Measurements from ENCODE around the gene KRT33B.

The KRT33B gene

DNA sequence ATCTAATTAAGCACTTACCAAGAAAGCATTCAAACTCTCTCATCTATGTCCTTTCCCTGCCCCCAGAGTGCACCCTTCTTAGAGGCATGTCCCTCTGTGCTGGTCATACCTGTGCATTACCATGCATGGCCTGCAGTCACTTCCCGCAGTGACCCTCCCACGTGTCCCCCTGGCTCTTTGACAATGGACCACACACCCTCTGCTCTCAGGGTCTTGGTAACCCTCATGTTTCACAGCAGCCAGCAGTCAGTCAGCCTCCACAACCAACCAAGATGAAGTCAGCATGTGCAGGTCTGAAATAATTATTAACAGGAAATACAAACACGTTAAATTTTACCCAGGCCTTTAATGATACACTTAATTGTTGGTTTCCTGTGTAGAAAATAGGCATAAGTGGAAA lies 29.1 kb downstream of the KRT33B start:
- Histone ChIP-seq H3K27me3 (ENCODE audit: insufficient read depth, poor library complexity, severe bottlenecking) (no peaks in the 10 kb centered on the region), H3K27ac (ENCODE audit: poor library complexity, severe bottlenecking) (no peak overlapping the region), H3K4me3 (ENCODE audit: severe bottlenecking) (no peak overlapping the region), H3K9me3 (ENCODE audit: severe bottlenecking) (no peaks in the 10 kb centered on the region), H3K4me1 (ENCODE audit: insufficient read depth, poor library complexity, severe bottlenecking) (peaks cover 14% of the 10 kb centered on the region), H3K36me3 (ENCODE audit: low read depth) (no peaks in the 10 kb centered on the region)
- TF ChIP-seq, protein P1, sequence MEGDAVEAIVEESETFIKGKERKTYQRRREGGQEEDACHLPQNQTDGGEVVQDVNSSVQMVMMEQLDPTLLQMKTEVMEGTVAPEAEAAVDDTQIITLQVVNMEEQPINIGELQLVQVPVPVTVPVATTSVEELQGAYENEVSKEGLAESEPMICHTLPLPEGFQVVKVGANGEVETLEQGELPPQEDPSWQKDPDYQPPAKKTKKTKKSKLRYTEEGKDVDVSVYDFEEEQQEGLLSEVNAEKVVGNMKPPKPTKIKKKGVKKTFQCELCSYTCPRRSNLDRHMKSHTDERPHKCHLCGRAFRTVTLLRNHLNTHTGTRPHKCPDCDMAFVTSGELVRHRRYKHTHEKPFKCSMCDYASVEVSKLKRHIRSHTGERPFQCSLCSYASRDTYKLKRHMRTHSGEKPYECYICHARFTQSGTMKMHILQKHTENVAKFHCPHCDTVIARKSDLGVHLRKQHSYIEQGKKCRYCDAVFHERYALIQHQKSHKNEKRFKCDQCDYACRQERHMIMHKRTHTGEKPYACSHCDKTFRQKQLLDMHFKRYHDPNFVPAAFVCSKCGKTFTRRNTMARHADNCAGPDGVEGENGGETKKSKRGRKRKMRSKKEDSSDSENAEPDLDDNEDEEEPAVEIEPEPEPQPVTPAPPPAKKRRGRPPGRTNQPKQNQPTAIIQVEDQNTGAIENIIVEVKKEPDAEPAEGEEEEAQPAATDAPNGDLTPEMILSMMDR (IDR thresholded peaks at IDR 0.05; ENCODE audit: poor library complexity, severe bottlenecking): no peak
- ATAC-seq (ENCODE audit: low read depth): no peak
- DNase-seq (ENCODE audit: low spot score): no peak

DNA sequence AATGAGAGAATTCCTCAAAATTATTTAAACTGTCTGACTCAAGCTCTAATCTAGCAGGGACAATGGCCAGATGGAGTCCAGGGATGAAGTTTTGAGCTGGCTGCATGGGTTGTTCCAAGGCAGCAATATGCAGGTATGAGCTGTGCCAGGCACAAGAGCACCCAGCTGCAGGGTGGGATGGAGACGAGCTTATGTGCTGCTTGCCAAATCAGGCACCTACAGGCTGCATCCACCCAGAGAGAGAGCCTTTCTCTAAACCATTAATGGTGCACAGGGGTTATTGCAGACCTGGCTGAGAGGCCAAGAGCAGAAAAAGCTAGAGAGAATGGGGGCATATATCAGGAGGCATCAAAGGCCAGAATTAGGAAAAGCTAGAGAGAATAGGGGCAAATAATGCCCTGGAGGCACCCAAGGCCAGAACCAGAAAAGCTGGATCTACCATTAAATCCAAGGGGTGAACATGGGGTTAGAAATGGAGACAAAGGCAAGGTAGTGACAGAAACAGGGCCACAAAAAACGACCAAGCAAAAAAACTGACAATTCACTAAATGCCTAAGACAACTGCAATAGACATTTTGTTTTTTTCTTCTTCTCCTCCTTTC lies 29.9 kb downstream of the KRT33B start:
- TF ChIP-seq, protein P1 (IDR thresholded peaks at IDR 0.05; ENCODE audit: poor library complexity, severe bottlenecking): no peak
- H3K9me3 ChIP-seq (ENCODE audit: severe bottlenecking): no peaks in the 10 kb centered on the region
- no peak overlapping the region for H3K4me3 ChIP-seq (ENCODE audit: severe bottlenecking)
- H3K4me1 ChIP-seq (ENCODE audit: insufficient read depth, poor library complexity, severe bottlenecking): peaks cover 14% of the 10 kb centered on the region
- H3K27me3 ChIP-seq (ENCODE audit: insufficient read depth, poor library complexity, severe bottlenecking): no peaks in the 10 kb centered on the region
- no peak overlapping the region for H3K27ac ChIP-seq (ENCODE audit: poor library complexity, severe bottlenecking)
- H3K36me3 ChIP-seq (ENCODE audit: low read depth): no peaks in the 10 kb centered on the region
- ATAC-seq (ENCODE audit: low read depth): no peak
- DNase-seq (ENCODE audit: low spot score): no peak

DNA sequence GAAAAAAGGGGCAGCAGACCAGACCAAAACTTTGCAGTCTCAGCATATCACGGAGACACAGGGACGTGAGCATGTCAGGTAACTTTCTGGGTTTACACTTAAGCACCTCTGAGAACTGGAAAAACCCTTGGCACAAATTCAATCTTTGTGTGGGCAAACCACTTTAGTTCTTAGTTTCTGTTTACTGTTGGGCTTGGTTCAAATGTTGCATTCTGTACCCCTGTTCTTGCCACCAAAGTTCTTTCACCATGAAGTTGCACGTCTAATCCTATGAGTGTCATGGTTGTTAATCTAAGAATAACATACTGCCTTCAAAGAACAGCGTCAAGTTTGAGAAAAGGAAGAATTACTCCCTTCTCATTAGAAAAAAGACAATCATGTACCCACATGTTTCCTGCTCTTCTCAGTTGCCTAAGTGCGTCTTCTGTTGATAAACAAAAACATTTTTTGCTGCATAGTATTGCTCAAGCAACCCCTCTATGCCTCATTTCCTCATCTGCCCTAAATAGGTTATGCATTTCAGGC lies 30.6 kb downstream of the KRT33B start:
- Histone ChIP-seq H3K4me1 (ENCODE audit: insufficient read depth, poor library complexity, severe bottlenecking) (peaks cover 14% of the 10 kb centered on the region), H3K27ac (ENCODE audit: poor library complexity, severe bottlenecking) (no peak overlapping the region), H3K36me3 (ENCODE audit: low read depth) (no peaks in the 10 kb centered on the region), H3K27me3 (ENCODE audit: insufficient read depth, poor library complexity, severe bottlenecking) (no peaks in the 10 kb centered on the region), H3K4me3 (ENCODE audit: severe bottlenecking) (no peak overlapping the region), H3K9me3 (ENCODE audit: severe bottlenecking) (no peaks in the 10 kb centered on the region)
- TF ChIP-seq, protein P1 (IDR thresholded peaks at IDR 0.05; ENCODE audit: poor library complexity, severe bottlenecking): no peak
- no peak for DNase-seq (ENCODE audit: low spot score)
- ATAC-seq (ENCODE audit: low read depth): peak; percentile 10; the same call in 1 of the 3 replicates

DNA sequence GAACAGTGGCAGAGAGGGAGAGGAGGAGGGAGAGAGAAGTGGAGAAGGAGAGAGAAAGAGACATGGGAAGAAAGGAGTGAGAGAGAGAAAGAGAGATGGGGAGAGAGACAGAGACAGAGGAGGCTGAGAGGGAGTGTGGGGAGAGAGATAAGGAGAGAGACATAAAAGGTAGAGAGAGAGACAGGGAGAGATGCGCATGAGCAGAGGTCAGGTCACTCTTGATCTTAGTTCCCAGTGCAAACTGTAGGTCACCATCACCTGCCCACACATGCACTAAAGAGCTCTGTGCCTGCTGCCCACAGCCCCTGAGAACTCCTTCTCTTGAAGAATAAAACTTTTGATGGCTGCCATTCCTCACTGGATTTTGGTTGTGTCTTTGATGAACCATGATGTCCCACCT lies 33.9 kb downstream of the KRT33B start:
- Histone ChIP-seq H3K4me3 (ENCODE audit: severe bottlenecking) (no peak overlapping the region), H3K36me3 (ENCODE audit: low read depth) (no peaks in the 10 kb centered on the region), H3K9me3 (ENCODE audit: severe bottlenecking) (no peaks in the 10 kb centered on the region), H3K27ac (ENCODE audit: poor library complexity, severe bottlenecking) (no peak overlapping the region), H3K4me1 (ENCODE audit: insufficient read depth, poor library complexity, severe bottlenecking) (peaks cover 14% of the 10 kb centered on the region), H3K27me3 (ENCODE audit: insufficient read depth, poor library complexity, severe bottlenecking) (no peaks in the 10 kb centered on the region)
- DNase-seq (ENCODE audit: low spot score): no peak
- ATAC-seq (ENCODE audit: low read depth): no peak
- TF ChIP-seq, protein P1 (IDR thresholded peaks at IDR 0.05; ENCODE audit: poor library complexity, severe bottlenecking): no peak

Data from RWPE2 (cell line).